ENCODE measurements around the gene IGFN1. TPM values are rescaled to one million over a fixed set of nuclear protein-coding genes. Genes with fewer than 3 reads are reported as not detected.
A peak's percentile ranks its signal among the peaks of the same experiment; 100 is the strongest.

Gene IGFN1
- total RNA-seq, 2 donors from 2014 or later, result 2.0 to 6.7 TPM

GRCh38 chr1:201145816-201146215 is 44.8 kb upstream of the IGFN1 start:
- Histone ChIP-seq H3K36me3 (peaks cover 2 to 30% of the 10 kb centered on the region in 2 donors), H3K27me3 (replicated peaks; ENCODE audit: insufficient read depth) (no peaks in the 10 kb centered on the region), H3K9me3 (no peaks in the 10 kb centered on the region), H3K4me3 (no peak overlapping the region), H3K4me1 (replicated peaks) (no peaks in the 10 kb centered on the region), H3K27ac (no peak overlapping the region)
- TF ChIP-seq CTCF (IDR thresholded peaks at IDR 0.05) (no peak), POLR2AphosphoS5 (IDR thresholded peaks at IDR 0.05) (no peak), POLR2A (IDR thresholded peaks at IDR 0.05) (no peak)
- intact Hi-C loops (cut with DNase I), result no loop called here
- no peak for DNase-seq (ENCODE audit: low spot score)
- 88% methylated on average over 7 of the region's 7 CpGs for WGBS

GRCh38 chr1:201146626-201147390 is 43.8 kb upstream of the IGFN1 start:
- Histone ChIP-seq H3K27ac (no peak overlapping the region), H3K4me1 (replicated peaks) (no peaks in the 10 kb centered on the region), H3K36me3 (peaks cover 2 to 36% of the 10 kb centered on the region in 2 donors), H3K9me3 (no peaks in the 10 kb centered on the region), H3K27me3 (replicated peaks; ENCODE audit: insufficient read depth) (no peaks in the 10 kb centered on the region), H3K4me3 (no peak overlapping the region)
- DNase-seq (ENCODE audit: low spot score), result no peak
- WGBS, result 95% methylated on average over 16 of the region's 17 CpGs
- TF ChIP-seq POLR2AphosphoS5 (IDR thresholded peaks at IDR 0.05) (no peak), CTCF (IDR thresholded peaks at IDR 0.05) (no peak), POLR2A (IDR thresholded peaks at IDR 0.05) (no peak)
- intact Hi-C loops (cut with DNase I), result no loop called here

- intact Hi-C loops (cut with DNase I), result no loop called here
- H3K4me1 ChIP-seq (replicated peaks), result no peaks in the 10 kb centered on the region
- TF ChIP-seq CTCF (IDR thresholded peaks at IDR 0.05) (no peak), POLR2AphosphoS5 (IDR thresholded peaks at IDR 0.05) (no peak), POLR2A (IDR thresholded peaks at IDR 0.05) (no peak)
- H3K27ac ChIP-seq, result no peak overlapping the region
- peaks cover 2 to 36% of the 10 kb centered on the region in 2 donors for H3K36me3 ChIP-seq
- H3K27me3 ChIP-seq (replicated peaks; ENCODE audit: insufficient read depth), result no peaks in the 10 kb centered on the region
- no peak for DNase-seq (ENCODE audit: low spot score)
- no peaks in the 10 kb centered on the region for H3K9me3 ChIP-seq
- WGBS, result 84% methylated on average over 12 of the region's 13 CpGs
- no peak overlapping the region for H3K4me3 ChIP-seq
These were observed 43.1 kb upstream of the IGFN1 start for GRCh38 chr1:201147396-201148015.

GRCh38 chr1:201149400-201149799 is 41.2 kb upstream of the IGFN1 start:
- no peak overlapping the region for H3K4me3 ChIP-seq
- no peaks in the 10 kb centered on the region for H3K9me3 ChIP-seq
- no peaks in the 10 kb centered on the region for H3K4me1 ChIP-seq (replicated peaks)
- 62% methylated on average over 4 of the region's 4 CpGs for WGBS
- no peak for DNase-seq (ENCODE audit: low spot score)
- no peaks in the 10 kb centered on the region for H3K27me3 ChIP-seq (replicated peaks; ENCODE audit: insufficient read depth)
- TF ChIP-seq CTCF (IDR thresholded peaks at IDR 0.05) (peak in 3 of 4 experiments; percentile 47 to 49 (median 47)), POLR2A (IDR thresholded peaks at IDR 0.05) (no peak), POLR2AphosphoS5 (IDR thresholded peaks at IDR 0.05) (no peak)
- no peak overlapping the region for H3K27ac ChIP-seq
- intact Hi-C loops (cut with DNase I), result no loop called here
- H3K36me3 ChIP-seq, result peaks cover 2 to 24% of the 10 kb centered on the region in 2 donors
